SJCRH30 (cell line): ENCODE measurements around the gene BOD1L1. TPM values are rescaled to one million over a fixed set of nuclear protein-coding genes. Genes with fewer than 3 reads are reported as not detected.
A peak's percentile ranks its signal among the peaks of the same experiment; 100 is the strongest.

Experiments
- DNase-seq, 2 experiments: peaks; one replicate each; pipeline ENCODE4 v3.0.0-alpha.2; 2015 to 2020
- H3K27ac ChIP-seq: fragments of 250-450 bp; sonication (Bioruptor Pico); 2 replicates; pipeline ENCODE4 v1.5.1; 2020; ENCODE audit warnings: mild to moderate bottlenecking, moderate library complexity
- H3K27me3 ChIP-seq: fragments of 250-450 bp; sonication (Bioruptor Pico); 2 replicates; pipeline ENCODE4 v1.5.1; 2020; ENCODE audit warnings: mild to moderate bottlenecking, moderate library complexity
- H3K36me3 ChIP-seq: fragments of 250-450 bp; sonication (Bioruptor Pico); 2 replicates; pipeline ENCODE4 v1.5.1; 2020; ENCODE audit warnings: mild to moderate bottlenecking, moderate library complexity
- H3K4me1 ChIP-seq: fragments of 250-450 bp; sonication (Bioruptor Pico); 2 replicates; pipeline ENCODE4 v1.5.1; 2020; ENCODE audit warnings: mild to moderate bottlenecking, moderate library complexity
- H3K4me3 ChIP-seq: fragments of 250-450 bp; sonication (Bioruptor Pico); 2 replicates; pipeline ENCODE4 v1.5.1; 2020; ENCODE audit warnings: mild to moderate bottlenecking, moderate library complexity
- H3K9me3 ChIP-seq: fragments of 250-450 bp; sonication (Bioruptor Pico); replicated peaks from 2 replicates; pipeline ENCODE4 v1.5.1; 2020; ENCODE audit warnings: mild to moderate bottlenecking, moderate library complexity
- total RNA-seq: library from RNA; depleted of rRNA; stranded (reverse); fragments of >200 nt; shearing (Covaris generic); gene quantifications from 2 replicates; pipeline ENCODE4 v1.2.3, GENCODE V29; 2014

BOD1L1 gene
- total RNA-seq, 1 experiment from 2014 or later: 37.7 TPM

DNA sequence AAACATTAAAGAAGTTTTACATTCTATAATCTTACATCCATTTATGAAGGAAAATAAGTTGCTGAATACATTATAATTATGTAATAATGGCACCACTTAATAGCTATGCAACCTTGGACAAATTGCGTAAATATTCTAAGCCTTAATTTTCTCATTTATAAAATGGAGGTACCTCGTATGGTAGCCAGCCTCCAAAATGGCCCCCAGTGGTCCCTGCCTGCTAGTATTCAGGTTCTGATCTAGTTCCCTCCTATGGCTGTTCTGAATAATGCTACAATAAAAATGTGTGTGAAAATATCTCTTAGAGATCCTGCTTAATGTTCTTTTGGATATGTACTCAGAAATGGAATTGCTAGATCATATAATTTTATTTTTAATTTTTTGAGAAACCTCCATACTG is 72.2 kb downstream of the BOD1L1 start:
- no peak for DNase-seq

DNA sequence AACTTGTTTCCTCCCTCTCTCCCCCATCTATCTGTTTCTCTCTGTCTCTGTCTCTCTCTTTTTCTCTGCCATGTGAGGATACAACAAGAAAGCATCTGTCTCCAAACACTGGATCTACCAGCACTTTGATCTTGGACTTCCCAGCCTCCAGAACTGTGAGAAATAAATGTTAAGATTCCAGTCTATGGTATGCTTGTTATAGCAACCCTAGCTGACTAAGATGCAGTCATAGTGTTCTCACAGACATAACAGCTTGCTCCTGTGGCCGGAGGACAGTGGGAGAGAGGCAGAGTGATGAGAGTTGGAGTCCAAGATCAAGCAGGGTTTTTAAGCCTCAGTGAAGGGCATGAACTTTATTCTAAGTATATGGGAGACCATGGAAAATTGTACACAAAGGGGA is 74.4 kb downstream of the BOD1L1 start:
- no peaks in the 10 kb centered on the region for H3K27me3 ChIP-seq
- H3K27ac ChIP-seq: no peak overlapping the region
- H3K4me1 ChIP-seq: peaks cover 3% of the 10 kb centered on the region
- DNase-seq: no peak
- H3K9me3 ChIP-seq: peaks cover 16% of the 10 kb centered on the region
- no peaks in the 10 kb centered on the region for H3K36me3 ChIP-seq
- H3K4me3 ChIP-seq: no peak overlapping the region

More for the DNA sequence above, 72.2 kb downstream of the BOD1L1 start:
- Histone ChIP-seq H3K27me3 (no peaks in the 10 kb centered on the region), H3K9me3 (peaks cover 16% of the 10 kb centered on the region), H3K36me3 (no peaks in the 10 kb centered on the region), H3K4me1 (peaks cover 20% of the 10 kb centered on the region), H3K4me3 (no peak overlapping the region), H3K27ac (no peak overlapping the region)

DNA sequence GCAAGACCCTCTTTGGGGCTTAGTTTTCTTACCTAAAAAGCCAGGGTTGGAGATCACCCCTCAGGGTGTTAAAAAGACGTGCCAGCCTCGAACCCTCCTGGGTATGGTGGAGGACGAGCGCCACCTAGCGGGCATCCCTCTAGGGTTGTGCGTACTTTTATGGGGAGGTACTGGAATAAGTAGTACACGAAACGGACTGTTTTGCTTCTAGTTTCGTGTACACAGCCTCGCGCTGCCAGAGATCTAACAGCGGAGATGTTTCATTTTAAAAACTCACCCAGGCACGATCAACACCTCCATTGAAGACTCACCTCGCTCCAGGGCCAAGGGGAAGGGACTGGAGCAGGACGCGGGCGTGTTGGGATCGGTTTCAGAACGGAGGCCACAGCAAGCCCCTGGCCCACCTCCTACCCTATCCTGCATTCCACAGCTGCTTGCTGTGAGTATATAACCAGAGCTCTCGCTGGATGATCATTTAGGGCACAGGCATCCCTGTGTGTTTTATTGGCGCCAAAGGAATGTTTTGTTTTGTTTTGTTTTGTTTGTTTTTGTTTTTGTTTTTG is 78.5 kb downstream of the BOD1L1 start:
- H3K9me3 ChIP-seq: peaks cover 13% of the 10 kb centered on the region
- peak; percentile 85 to 96 for DNase-seq
- H3K4me1 ChIP-seq: peaks cover 6% of the 10 kb centered on the region; the same call in 1 of the 2 replicates
- peak overlapping the region; percentile 57 for H3K4me3 ChIP-seq
- H3K36me3 ChIP-seq: no peaks in the 10 kb centered on the region
- H3K27me3 ChIP-seq: no peaks in the 10 kb centered on the region
- H3K27ac ChIP-seq: no peak overlapping the region

DNA sequence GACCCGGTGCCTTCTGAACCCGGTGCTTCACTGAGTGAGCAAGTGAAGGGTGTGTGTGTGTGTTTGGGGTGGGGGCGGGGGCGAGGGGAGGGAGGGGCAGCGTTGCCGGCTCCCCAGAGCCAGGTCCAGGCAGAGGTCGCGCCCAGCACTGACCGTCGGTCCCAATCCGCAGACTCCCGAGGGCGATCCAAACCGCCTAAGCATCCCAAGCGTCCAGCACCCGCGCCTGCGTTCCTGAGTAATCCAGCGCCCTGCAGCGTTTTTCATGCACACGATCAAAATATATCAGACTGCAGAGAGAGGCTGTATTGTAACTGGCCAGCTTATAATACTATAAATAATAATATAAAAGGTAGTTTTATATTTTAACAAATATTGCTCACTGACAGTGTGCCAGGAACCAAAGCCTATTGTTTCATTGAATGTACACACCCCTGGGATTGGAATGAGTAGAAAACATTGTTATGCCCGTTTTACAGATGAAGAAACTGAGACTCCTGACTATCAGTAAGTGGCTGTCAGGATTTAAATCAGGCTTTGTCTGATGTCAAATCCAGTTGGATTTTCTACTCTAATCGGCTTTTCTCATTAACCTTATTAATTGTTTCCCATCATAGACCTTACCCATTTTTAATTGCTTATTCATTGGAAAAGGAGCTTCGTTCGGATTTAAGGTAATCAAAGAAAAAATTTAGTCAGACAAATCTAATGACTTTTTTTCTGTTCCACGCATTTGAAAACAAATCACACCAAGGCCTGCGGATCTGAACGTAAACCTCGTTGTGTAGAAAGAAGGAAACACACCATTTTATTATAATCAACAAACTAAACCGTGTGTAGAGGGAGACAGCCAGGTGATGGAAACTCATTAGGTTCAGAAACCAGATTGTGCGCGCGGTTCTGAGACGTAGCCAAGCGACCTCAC is 79.2 kb downstream of the BOD1L1 start:
- Histone ChIP-seq H3K36me3 (no peaks in the 10 kb centered on the region), H3K9me3 (peaks cover 13% of the 10 kb centered on the region), H3K27me3 (no peaks in the 10 kb centered on the region), H3K4me3 (peak overlapping the region; percentile 58), H3K4me1 (peaks cover 6% of the 10 kb centered on the region; the same call in 1 of the 2 replicates), H3K27ac (no peak overlapping the region)
- DNase-seq: peak in 1 of 2 experiments; percentile 39

DNA sequence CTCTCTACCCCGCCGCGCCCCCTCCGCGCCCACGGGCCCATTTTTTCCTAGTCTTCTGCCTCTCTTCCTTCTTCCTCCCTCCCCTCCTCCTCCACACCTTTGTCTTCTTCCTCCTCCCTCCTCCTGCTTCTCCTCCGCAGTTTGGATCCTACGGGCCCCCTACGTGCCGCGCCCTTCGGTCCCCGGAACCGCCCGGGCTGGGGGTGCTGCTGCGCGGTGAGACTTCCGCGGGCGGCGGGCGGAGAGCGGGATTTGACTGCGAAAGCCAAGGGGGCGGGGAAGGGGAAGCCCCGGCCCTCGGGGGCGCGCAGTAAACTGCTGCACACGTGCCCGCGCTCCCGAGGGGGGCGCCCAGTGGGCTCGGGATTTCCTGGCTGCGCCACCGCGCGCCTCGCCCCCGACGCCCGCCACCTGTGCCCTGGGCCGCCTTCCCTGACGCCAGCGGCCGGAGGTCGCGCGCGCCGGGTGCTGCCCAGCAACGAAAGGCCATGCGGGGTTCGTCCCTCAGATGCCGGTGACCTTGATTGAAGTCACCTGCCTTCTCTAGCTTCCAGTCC is 80.0 kb downstream of the BOD1L1 start:
- H3K9me3 ChIP-seq: peaks cover 11% of the 10 kb centered on the region
- DNase-seq: peak; percentile 48 to 52
- H3K36me3 ChIP-seq: no peaks in the 10 kb centered on the region
- H3K27me3 ChIP-seq: no peaks in the 10 kb centered on the region
- no peak overlapping the region for H3K27ac ChIP-seq
- peak overlapping the region; percentile 58 for H3K4me3 ChIP-seq
- peaks cover 6% of the 10 kb centered on the region; the same call in 1 of the 2 replicates for H3K4me1 ChIP-seq

DNA sequence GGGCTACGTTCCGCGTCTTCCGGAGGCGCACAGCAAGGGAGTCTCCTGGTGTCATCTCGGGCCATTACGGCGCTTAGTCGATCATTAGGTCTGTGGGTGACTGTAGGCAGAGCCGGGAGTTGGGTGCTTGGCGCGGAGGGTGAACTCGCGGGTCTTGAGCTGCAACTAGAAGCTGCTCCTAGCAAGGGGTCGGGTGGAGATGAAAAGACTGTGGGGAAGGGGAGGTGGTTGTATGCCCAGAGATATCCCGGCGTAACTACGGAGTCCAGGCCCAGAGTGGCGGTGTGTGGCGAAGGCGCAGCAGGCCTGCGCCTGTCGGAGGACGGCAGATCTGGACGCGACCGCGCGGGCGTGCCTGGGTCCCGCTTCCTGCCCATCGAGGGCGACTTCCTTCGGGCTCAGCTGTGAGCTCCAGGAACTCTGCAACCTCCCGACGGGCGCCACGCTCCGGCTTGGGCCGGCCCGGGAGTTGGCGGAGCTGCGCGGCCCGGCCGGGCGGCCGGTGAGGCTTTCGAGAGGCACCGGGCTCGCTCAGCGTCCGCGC is 80.5 kb downstream of the BOD1L1 start:
- peak overlapping the region; percentile 58 for H3K4me3 ChIP-seq
- H3K36me3 ChIP-seq: no peaks in the 10 kb centered on the region
- no peak for DNase-seq
- no peaks in the 10 kb centered on the region for H3K27me3 ChIP-seq
- peaks cover 8% of the 10 kb centered on the region for H3K9me3 ChIP-seq
- H3K27ac ChIP-seq: no peak overlapping the region
- peaks cover 6% of the 10 kb centered on the region; the same call in 1 of the 2 replicates for H3K4me1 ChIP-seq

DNA sequence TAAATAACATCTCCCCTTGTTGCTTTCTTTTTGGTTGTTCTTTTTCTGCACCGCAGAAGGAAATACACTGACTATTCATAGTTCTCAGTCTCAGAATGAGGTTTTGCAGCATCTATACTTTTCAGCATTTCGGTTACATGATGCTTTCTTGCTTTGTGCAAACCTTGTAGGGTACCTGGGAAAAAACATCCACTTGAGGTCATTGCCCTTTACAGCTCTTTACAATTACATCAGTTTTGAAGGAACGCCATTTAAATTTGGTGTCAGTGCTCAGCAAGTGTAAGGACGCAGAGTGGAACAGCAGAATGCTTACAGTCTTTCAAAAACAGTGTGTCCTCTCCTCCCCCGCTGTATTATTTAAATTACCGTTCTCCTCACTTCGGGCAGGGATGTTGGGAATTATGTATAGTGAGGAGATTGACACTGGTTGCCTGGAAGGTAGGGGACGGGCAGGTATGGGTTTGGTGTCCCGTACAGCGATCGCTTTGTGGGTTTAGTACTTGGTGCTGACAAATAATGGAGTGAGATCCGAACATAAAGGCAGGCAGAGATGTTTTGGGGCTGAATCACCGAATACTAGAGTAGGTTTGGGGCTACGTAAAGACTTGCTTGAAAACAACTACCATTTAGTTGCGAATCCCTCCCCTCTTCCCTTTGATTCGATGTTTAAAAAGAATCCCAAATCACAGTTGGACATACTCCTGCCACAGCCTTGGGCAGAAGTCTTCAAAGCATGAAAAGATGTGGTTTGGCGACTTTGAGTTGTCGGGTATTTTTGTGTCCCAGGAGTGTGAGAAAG is 81.2 kb downstream of the BOD1L1 start:
- DNase-seq: no peak
- Histone ChIP-seq H3K9me3 (peaks cover 4% of the 10 kb centered on the region), H3K27ac (no peak overlapping the region), H3K4me3 (no peak overlapping the region), H3K27me3 (no peaks in the 10 kb centered on the region), H3K4me1 (peaks cover 6% of the 10 kb centered on the region; the same call in 1 of the 2 replicates), H3K36me3 (no peaks in the 10 kb centered on the region)

DNA sequence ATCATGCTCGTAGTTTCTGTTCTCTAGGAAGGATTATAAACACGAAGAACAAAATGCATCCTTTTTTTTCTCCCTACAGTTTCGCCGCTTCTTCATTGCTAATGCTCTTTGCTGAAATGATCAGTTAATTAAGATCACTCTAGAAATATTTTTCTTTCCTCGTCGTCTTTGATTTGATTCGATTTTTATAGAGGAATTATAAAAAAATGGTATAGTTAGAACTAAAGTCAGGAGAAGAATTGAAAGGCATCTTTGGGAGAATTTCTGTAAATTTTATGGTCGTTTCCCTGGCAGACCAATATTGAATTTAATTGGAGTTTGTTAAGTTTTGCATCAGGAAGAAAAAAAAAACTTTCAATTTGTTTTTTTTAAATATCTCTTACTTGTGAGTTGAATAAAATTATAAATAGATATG is 82.1 kb downstream of the BOD1L1 start:
- Histone ChIP-seq H3K27ac (no peak overlapping the region; the same call in 1 of the 2 replicates), H3K4me1 (peaks cover 6% of the 10 kb centered on the region; the same call in 1 of the 2 replicates), H3K4me3 (peak overlapping the region; percentile 76), H3K9me3 (no peaks in the 10 kb centered on the region), H3K36me3 (no peaks in the 10 kb centered on the region), H3K27me3 (no peaks in the 10 kb centered on the region)
- DNase-seq: no peak

DNA sequence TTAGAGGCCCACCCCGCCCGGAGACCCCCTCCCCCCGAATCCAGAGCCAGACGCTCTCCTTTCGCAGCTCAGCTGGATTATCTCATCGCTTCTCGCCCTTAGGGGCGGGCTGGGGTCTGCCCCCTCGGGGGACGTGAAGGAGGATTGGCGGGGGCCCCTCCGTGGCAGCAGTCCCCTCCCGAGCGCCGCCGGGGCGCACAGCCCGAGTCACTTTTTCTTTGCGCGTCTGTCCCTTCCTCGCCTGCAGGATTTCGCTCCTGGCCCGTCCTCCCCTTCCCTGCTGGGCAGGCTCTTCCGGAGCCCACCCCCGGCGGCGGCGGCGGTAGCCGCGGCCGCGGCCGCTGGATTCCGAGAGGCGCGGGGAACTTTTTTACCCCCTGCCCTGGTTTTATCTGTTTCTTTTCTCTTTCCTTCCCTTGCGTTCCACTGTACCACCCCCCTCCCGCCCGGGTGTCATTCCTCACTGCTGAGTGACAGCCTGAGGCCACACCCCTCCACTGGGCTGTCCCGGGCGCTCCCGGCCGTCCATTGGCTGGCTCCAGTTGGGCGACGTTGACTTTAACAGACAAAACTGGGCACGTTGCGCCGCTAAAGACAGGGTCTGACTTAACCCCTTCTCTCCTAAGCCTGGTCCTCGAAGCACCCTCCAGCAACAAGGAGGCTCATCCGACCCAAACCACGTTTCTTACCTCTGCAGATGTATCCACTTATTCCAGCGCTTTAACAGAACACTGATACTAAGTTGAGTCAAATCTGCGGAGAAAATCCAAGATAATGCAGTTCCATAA is 82.7 kb downstream of the BOD1L1 start:
- DNase-seq: peak; percentile 94 to 95
- H3K9me3 ChIP-seq: no peaks in the 10 kb centered on the region
- peak overlapping the region; percentile 76 for H3K4me3 ChIP-seq
- no peaks in the 10 kb centered on the region for H3K36me3 ChIP-seq
- no peaks in the 10 kb centered on the region for H3K27me3 ChIP-seq
- H3K27ac ChIP-seq: peak overlapping the region; percentile 55
- H3K4me1 ChIP-seq: peaks cover 6% of the 10 kb centered on the region; the same call in 1 of the 2 replicates

DNA sequence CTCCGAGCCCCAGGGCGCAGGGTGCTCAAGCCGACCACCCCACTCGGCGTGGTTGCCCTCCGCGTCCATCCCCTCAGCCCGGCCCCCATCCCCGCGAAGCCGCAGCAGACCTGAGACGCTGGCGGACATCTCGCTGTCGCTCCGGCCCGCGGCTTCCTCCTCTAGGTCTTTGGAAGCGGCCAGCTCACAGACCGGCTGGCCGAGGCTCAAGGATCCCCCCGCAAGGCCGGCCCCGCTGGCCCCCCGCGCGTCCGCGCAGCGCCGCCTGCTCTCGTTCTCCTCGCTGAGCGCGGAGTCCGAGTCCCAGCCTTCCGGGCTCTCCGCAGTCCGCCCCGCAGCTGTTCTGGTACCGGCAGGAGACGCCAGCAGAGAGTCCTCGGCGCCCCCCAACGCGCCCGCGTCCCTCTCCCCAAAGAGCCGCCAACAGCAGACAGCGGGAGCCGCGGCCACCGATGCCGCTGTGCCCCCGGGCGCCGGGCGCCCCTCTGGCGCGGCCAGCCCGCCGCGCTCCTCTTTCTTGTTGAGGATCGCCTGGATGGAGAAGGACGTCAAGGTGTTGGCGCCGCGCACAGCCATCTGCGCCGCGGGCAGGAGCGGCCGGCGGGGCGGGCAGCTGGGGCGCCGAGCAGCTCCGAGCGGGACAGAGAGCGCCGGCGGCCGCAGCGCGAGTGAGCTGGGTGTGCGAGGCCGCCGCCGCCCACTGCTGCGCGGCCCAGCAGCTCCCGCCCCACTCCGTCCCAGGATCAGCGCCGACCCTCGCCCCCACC is 83.5 kb downstream of the BOD1L1 start, which contains the start of gene NKX3-2:
TSS of gene NKX3-2 (minus strand) at position 670 of the 767 bp plus-strand sequence. CDS start at position 576, 94 bp downstream.
- H3K27me3 ChIP-seq: no peaks in the 10 kb centered on the region
- peaks cover 6% of the 10 kb centered on the region; the same call in 1 of the 2 replicates for H3K4me1 ChIP-seq
- DNase-seq: peak in 1 of 2 experiments; percentile 63
- peak within 1 kb of the TSS; percentile 55 for H3K27ac ChIP-seq
- no peaks in the 10 kb centered on the region for H3K9me3 ChIP-seq
- no peaks in the 10 kb centered on the region for H3K36me3 ChIP-seq
- peak within 1 kb of the TSS; percentile 76 for H3K4me3 ChIP-seq

DNA sequence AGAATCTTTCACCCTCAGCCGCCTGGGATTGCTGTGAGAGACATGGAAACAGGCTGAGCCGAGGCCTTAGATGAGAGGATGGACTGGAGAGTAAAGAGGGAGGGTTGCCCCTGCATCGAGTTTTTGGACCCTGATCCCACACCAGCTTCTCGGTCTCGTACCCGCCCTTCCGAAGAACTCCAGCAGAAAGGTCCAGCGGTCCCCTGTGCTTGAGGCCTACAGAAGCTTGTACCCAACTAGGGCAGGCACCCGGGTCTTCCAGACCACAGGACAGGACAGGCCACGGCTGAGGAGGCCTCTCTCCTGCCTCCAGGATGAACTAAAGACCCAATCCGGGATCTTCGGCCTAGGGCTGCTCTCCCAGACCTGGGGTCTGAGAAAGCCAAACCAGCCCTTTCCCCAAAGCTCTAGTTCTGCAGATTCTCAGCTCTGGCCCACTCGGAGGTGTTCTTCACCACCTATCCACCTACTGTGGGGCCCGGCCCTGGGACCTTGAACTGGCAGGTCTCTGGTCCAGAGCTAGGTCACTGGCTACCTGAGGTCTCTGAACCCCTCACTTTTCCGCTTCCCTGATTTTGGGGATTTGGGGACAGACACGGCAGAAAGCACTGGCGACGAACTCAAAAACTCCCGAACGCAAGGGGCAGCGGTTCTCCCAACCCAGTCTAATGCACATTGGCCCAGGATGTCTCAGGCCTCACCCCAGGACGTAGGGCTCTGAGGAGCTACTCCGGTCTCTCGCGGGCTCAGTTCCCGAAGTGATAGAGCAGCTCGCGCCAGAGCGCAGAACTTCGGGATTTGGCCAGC is 84.3 kb downstream of the BOD1L1 start:
- no peaks in the 10 kb centered on the region for H3K36me3 ChIP-seq
- no peaks in the 10 kb centered on the region for H3K9me3 ChIP-seq
- no peak for DNase-seq
- 0 out of 2 replicates have a peak, but pooled peaks cover 3% of the 10 kb centered on the region for H3K4me1 ChIP-seq
- no peaks in the 10 kb centered on the region for H3K27me3 ChIP-seq
- no peak overlapping the region for H3K27ac ChIP-seq
- H3K4me3 ChIP-seq: no peak overlapping the region; the same call in 1 of the 2 replicates

DNA sequence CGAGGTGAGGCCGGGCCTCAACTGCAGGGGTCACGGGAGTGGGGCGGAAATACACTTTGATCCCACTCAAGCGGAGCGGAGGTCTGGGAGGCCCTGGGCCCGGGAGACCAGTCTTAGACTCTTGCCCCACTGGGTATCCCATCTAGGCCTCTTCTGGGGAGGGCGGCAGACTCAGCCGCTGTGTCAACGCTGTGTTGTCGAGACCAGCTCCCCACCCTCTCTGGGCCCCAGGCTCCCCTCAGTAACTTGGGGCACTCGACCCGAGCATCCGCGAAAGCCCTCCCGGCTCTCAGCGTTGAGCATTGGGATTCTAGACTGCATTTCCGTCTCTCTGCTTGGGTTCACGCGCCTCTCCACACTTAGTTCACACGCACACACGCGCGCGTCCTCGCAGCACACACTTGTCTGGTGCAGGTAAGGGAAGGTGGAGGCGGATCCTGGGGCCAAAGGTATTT is 84.9 kb downstream of the BOD1L1 start:
- Histone ChIP-seq H3K9me3 (no peaks in the 10 kb centered on the region), H3K27me3 (no peaks in the 10 kb centered on the region), H3K4me3 (no peak overlapping the region), H3K27ac (no peak overlapping the region), H3K4me1 (0 out of 2 replicates have a peak, but pooled peaks cover 3% of the 10 kb centered on the region), H3K36me3 (no peaks in the 10 kb centered on the region)
- DNase-seq: no peak
